ENCODE results near the gene LEF1. TPM values are rescaled to one million over a fixed set of nuclear protein-coding genes. Genes with fewer than 3 reads are reported as not detected.

Gene LEF1
- total and polyA plus RNA-seq, 2 of the 8 experiments (the other 6 are each of a cell fraction or from before 2014, with no cell fraction given), result 2.6 to 5.2 TPM

DNA sequence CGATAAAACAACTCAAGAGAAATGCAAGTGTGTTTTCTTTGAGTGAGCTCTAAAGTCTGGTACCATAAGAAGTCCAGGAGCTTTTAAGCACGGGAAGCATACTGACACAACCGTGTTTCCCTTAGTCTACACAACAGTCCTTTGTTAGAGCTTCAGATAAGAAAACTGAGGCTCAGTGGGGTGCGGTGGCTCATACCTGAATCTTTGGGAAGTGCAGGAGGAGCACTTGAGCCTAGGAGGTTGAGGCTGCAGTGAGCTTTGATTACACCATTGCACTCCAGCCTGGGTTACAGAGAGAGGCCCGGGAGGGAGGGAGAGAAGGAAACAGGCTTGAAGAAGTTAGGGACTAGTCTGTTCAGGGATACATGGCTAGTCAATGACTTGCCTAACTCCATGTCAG lies 21.9 kb downstream of the LEF1 start:
- Histone ChIP-seq H3K23me2 (ENCODE audit: low read depth, low read length) (no peaks in the 10 kb centered on the region), H2BK120ac (replicated peaks; ENCODE audit: low read depth, low read length) (no peak overlapping the region), H3K18ac (ENCODE audit: extremely low read depth, low read length) (no peak overlapping the region), H3K56ac (replicated peaks; ENCODE audit: insufficient read length, low read depth, low read length) (no peak overlapping the region), H4K20me1 (replicated peaks in 1 of 2; ENCODE audit: control insufficient read depth in 1 of 2, insufficient read depth in 2 of 2, low read length in 2 of 2) (no peaks in the 10 kb centered on the region), H2BK12ac (ENCODE audit: low read depth, low read length) (no peak overlapping the region), H3K23ac (ENCODE audit: insufficient read length) (no peak overlapping the region), H3K9me3 (ENCODE audit: insufficient read depth in 2 of 2, low read depth in 1 of 2, low read length in 1 of 2) (no peaks in the 10 kb centered on the region), H4K91ac (replicated peaks; ENCODE audit: insufficient read length, low read length) (no peak overlapping the region), H3K4me2 (ENCODE audit: insufficient read depth in 1 of 2, low read depth in 2 of 2, low read length in 2 of 2) (no peak overlapping the region), H4K5ac (ENCODE audit: insufficient read length, low read depth, low read length) (no peak overlapping the region), H3K4me1 (replicated peaks in 1 of 4; ENCODE audit: control insufficient read depth in 3 of 4, insufficient read depth in 4 of 4, low read length in 3 of 4) (peaks cover 3 to 11% (median 7%) of the 10 kb centered on the region in 4 experiments; a peak in 6 of 7 replicates), H2BK5ac (ENCODE audit: low read depth, low read length) (no peak overlapping the region), H2BK20ac (ENCODE audit: low read length) (no peak overlapping the region), H3K4ac (replicated peaks; ENCODE audit: insufficient read length, low read depth, low read length) (no peak overlapping the region), H3K27me3 (replicated peaks in 1 of 4; ENCODE audit: control insufficient read depth in 3 of 4, extremely low read depth in 1 of 4, insufficient read depth in 3 of 4, low read length in 3 of 4) (peaks cover 0 to 4% (median 2%) of the 10 kb centered on the region in 4 experiments; a peak in 5 of 7 replicates), H2AK5ac (ENCODE audit: low read depth, low read length) (no peak overlapping the region), H2BK15ac (ENCODE audit: low read length) (no peak overlapping the region), H3K14ac (ENCODE audit: insufficient read length) (no peak overlapping the region), H3K36me3 (ENCODE audit: control insufficient read depth in 2 of 4, insufficient read depth in 4 of 4, low read length in 3 of 4) (no peaks in the 10 kb centered on the region), H3K27ac (ENCODE audit: low read depth, low read length) (no peak overlapping the region), H4K8ac (ENCODE audit: extremely low read depth, insufficient read depth, low read length) (no peak overlapping the region), H3K9ac (replicated peaks in 1 of 4; ENCODE audit: extremely low read depth in 1 of 4, low read depth in 3 of 4, low read length in 3 of 4) (no peak overlapping the region), H3K4me3 (ENCODE audit: extremely low read depth in 1 of 4, insufficient read depth in 2 of 4, low read depth in 3 of 4, low read length in 4 of 4) (no peak overlapping the region), H3K79me1 (ENCODE audit: low read depth, low read length) (no peaks in the 10 kb centered on the region), H3K79me2 (ENCODE audit: control insufficient read depth in 1 of 2, insufficient read depth in 2 of 2, low read length in 2 of 2) (no peaks in the 10 kb centered on the region), H2AFZ (ENCODE audit: low read length) (no peak overlapping the region)
- CTCF ChIA-PET (ENCODE audit: partially characterized antibody), result interaction anchor here (1.0 to 3.6 kb wide), 3 partner anchors 9 to 16 kb away, joined by 3 to 14 read pairs (median 6); no protein-coding TSS in a partner anchor
- 33% methylated on average over 5 of the region's 5 CpGs; no CpG with 5 or more reads in 1 of the 2 experiments for WGBS, 2 experiments (ENCODE audit: extremely low coverage in 1 of 2, insufficient coverage in 1 of 2, insufficient read length in 1 of 2, insufficient replicate concordance in 2 of 2, low coverage in 1 of 2, low lambda C conversion rate in 2 of 2, missing lambda C conversion rate in 1 of 2)
- DNase-seq (ENCODE audit: low read depth in 1 of 2, low spot score in 2 of 2) (no peak), FAIRE-seq (peak; percentile 81)
- POLR2A ChIA-PET (ENCODE audit: partially characterized antibody), result interaction anchor here (0.6 to 1.1 kb wide), 4 partner anchors 14 to 480 kb away, joined by 3 read pairs; no protein-coding TSS in a partner anchor
- peak in 1 of 2 experiments; percentile 23; a peak in 1 of 4 replicates for TF ChIP-seq RAD21 (IDR thresholded peaks at IDR 0.05 in 1 of 2, conservative IDR thresholded peaks at IDR 0.05 in 1 of 2; ENCODE audit: low read depth in 2 of 2, low read length in 2 of 2)
- TF ChIP-seq KDM4A (IDR thresholded peaks at IDR 0.05; ENCODE audit: low read depth, low read length, severe bottlenecking), result no peak

All from H1 (cell line).